GM12878 (cell line): ENCODE measurements around the gene TMPRSS3. TPM values are rescaled to one million over a fixed set of nuclear protein-coding genes. Genes with fewer than 3 reads are reported as not detected.

Experiments
- BMI1 ChIP-seq: fragments of 450-650 bp; IDR thresholded peaks from 2 replicates; pipeline ENCODE4 v1.6.1; 2016; ENCODE audit warnings: mild to moderate bottlenecking, moderate library complexity, borderline replicate concordance
- ETV6 ChIP-seq, 2 experiments: fragments of 450-650 bp in 1 of 2; IDR thresholded peaks in 1 of 2; conservative IDR thresholded peaks in 1 of 2; 2 replicates each; pipeline ENCODE4 v1.6.1; 2014; ENCODE audit warnings: antibody characterized with exemption in 1 of 2, borderline replicate concordance in 1 of 2, low read depth in 1 of 2, mild to moderate bottlenecking in 1 of 2, moderate library complexity in 1 of 2
- FOS ChIP-seq: IDR thresholded peaks from 3 replicates; pipeline ENCODE4 v1.6.1; 2011; ENCODE audit warnings: borderline replicate concordance; ENCODE audit not compliant: insufficient read length; ENCODE audit errors: extremely low read depth
- POLR2AphosphoS2 ChIP-seq: IDR thresholded peaks from 2 replicates; pipeline ENCODE4 v1.6.1; 2011; ENCODE audit warnings: low read depth, mild to moderate bottlenecking, low read length, improper control_type of control experiment, moderate library complexity
- POU2F2 ChIP-seq: IDR thresholded peaks from 3 replicates; pipeline ENCODE4 v1.6.1; 2011; ENCODE audit warnings: low read depth, mild to moderate bottlenecking, low read length, borderline replicate concordance
- TARDBP ChIP-seq: IDR thresholded peaks from 2 replicates; pipeline ENCODE4 v1.6.1; 2016; ENCODE audit warnings: borderline replicate concordance
- polyA plus RNA-seq, 11 experiments: library from polyadenylated mRNA; depleted of rRNA in 4 of 11; unstranded in 6 of 11; stranded (reverse) in 5 of 11; fragments of >200 nt; fragmentation: Nextera tagmentation in 4 of 11; fragmentation: Illumina TruSeq in 1 of 11; extraction: Ambion mirVana in 4 of 11; extraction: Trizol in 1 of 11; gene quantifications; 1 replicate in 1 of 11; 2 replicates in 10 of 11; pipeline versions ENCODE4 v1.2.1 to v1.2.3, GENCODE V29; 2011 to 2016; ENCODE audit warnings: inconsistent platforms in 2 of 11, missing spikeins in 2 of 11, low read depth in 1 of 11
- total RNA-seq, 4 experiments: library from RNA; depleted of rRNA in 3 of 4; stranded (reverse); fragments of >200 nt in 3 of 4; fragmentation: Illumina TruSeq in 1 of 4; extraction: Trizol in 1 of 4; gene quantifications; 2 replicates each; pipeline versions ENCODE4 v1.2.1 to v1.2.3, GENCODE V29; 2013 to 2021
- TF ChIP-seq, protein P1 (sequence below): fragments of 450-650 bp; formaldehyde crosslinking; IDR thresholded peaks from 2 replicates; pipeline ENCODE4 v1.5.0; 2022; ENCODE audit warnings: mild to moderate bottlenecking, missing genetic modification characterization
- TF ChIP-seq, protein P2 (sequence below): fragments of 450-650 bp; IDR thresholded peaks from 2 replicates; pipeline ENCODE4 v1.6.1; 2017; ENCODE audit warnings: mild to moderate bottlenecking, moderate library complexity

TMPRSS3 gene
- total and polyA plus RNA-seq, 10 of the 15 experiments (the other 5 are each of a cell fraction or from before 2014, with no cell fraction given) = 0.51 to 1.5 (median 0.82) TPM; not detected in 1

DNA sequence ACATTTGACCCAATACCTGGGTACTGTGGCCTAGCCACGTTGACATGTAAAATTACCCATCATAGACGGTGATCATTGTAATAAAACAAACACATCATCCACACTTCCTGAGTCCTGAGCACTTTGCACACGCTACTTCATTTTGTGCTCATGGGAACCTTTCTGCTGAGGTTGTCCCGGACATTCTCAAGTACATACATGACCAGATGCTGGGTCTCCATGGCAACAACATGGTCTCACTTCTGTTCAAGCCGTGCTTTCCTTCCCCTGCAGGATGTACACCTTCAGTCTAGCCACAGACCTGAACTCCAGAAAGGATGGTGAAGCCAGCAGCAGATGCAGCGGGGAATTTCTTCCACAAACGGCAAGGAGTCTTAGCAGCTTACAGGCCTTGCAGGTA lies 30.6 kb upstream of the TMPRSS3 start (continued):
- TF ChIP-seq, protein P1, sequence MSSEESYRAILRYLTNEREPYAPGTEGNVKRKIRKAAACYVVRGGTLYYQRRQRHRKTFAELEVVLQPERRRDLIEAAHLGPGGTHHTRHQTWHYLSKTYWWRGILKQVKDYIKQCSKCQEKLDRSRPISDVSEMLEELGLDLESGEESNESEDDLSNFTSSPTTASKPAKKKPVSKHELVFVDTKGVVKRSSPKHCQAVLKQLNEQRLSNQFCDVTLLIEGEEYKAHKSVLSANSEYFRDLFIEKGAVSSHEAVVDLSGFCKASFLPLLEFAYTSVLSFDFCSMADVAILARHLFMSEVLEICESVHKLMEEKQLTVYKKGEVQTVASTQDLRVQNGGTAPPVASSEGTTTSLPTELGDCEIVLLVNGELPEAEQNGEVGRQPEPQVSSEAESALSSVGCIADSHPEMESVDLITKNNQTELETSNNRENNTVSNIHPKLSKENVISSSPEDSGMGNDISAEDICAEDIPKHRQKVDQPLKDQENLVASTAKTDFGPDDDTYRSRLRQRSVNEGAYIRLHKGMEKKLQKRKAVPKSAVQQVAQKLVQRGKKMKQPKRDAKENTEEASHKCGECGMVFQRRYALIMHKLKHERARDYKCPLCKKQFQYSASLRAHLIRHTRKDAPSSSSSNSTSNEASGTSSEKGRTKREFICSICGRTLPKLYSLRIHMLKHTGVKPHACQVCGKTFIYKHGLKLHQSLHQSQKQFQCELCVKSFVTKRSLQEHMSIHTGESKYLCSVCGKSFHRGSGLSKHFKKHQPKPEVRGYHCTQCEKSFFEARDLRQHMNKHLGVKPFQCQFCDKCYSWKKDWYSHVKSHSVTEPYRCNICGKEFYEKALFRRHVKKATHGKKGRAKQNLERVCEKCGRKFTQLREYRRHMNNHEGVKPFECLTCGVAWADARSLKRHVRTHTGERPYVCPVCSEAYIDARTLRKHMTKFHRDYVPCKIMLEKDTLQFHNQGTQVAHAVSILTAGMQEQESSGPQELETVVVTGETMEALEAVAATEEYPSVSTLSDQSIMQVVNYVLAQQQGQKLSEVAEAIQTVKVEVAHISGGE = 0 out of 2 replicates have a peak, but pooled peaks have one; percentile 13
- TF ChIP-seq FOS (no peak), POLR2AphosphoS2 (no peak), BMI1 (peak; percentile 36; the same call in 1 of the 2 replicates), POU2F2 (no peak), TARDBP (no peak), ETV6 (conservative IDR thresholded peaks at IDR 0.05 in 1 of 2, IDR thresholded peaks at IDR 0.05 in 1 of 2; ENCODE audit: borderline replicate concordance in 1 of 2, low read depth in 1 of 2) (0 out of 4 replicates have a peak, but pooled peaks of 1 of the 2 experiments have one; percentile 29)
- TF ChIP-seq, protein P2, sequence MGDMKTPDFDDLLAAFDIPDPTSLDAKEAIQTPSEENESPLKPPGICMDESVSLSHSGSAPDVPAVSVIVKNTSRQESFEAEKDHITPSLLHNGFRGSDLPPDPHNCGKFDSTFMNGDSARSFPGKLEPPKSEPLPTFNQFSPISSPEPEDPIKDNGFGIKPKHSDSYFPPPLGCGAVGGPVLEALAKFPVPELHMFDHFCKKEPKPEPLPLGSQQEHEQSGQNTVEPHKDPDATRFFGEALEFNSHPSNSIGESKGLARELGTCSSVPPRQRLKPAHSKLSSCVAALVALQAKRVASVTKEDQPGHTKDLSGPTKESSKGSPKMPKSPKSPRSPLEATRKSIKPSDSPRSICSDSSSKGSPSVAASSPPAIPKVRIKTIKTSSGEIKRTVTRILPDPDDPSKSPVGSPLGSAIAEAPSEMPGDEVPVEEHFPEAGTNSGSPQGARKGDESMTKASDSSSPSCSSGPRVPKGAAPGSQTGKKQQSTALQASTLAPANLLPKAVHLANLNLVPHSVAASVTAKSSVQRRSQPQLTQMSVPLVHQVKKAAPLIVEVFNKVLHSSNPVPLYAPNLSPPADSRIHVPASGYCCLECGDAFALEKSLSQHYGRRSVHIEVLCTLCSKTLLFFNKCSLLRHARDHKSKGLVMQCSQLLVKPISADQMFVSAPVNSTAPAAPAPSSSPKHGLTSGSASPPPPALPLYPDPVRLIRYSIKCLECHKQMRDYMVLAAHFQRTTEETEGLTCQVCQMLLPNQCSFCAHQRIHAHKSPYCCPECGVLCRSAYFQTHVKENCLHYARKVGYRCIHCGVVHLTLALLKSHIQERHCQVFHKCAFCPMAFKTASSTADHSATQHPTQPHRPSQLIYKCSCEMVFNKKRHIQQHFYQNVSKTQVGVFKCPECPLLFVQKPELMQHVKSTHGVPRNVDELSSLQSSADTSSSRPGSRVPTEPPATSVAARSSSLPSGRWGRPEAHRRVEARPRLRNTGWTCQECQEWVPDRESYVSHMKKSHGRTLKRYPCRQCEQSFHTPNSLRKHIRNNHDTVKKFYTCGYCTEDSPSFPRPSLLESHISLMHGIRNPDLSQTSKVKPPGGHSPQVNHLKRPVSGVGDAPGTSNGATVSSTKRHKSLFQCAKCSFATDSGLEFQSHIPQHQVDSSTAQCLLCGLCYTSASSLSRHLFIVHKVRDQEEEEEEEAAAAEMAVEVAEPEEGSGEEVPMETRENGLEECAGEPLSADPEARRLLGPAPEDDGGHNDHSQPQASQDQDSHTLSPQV = peak; percentile 62; the same call in 1 of the 2 replicates
